ENCODE results near the gene MRPL14.

MRPL14 gene

DNA sequence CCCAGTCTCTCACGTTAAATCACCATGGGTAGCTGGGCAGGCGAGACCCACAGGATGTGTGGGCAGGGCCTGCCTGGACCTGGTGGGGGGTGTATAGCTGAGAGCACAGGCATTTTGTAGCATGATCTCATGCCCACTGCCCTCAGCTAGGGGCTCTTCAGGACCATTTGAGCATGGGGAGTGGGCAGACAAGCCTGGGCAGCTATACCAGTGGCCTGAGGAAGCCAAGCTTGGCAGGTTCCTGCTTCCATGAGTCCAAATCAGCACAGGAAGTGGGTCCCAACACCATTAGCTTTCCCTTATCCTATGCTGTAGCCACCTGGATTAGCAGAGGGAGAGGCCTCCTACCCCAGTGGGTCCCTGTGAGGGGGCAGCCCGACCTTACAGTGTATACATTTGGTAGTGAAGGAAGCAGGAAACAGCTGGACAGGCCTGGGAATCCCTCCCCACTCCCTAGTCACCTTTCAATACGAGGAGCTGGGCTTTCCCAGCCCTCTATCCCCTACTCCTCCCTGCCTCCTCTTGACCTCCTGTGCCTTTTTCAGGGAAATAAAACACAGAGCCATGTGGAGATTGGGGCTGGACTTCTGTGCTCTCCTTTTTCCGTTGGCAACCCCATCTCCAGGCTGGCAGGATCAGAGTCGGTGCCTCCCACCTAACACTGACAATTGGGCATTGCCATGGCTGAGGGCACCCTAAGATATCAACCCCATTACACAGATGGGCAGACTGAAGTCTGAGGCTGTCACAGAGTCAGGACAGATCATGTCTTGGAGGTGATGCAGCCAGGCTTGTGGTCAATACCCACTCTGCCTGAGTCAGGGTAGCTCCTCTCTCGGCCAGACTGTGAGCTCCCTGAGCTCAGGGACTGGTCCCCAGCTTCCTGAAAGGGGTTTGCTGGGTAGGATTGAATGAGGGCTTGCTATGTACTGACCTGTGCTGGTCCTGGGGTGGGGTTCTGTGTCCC, 59.8 kb downstream of the MRPL14 start:
- no peak for DNase-seq

DNA sequence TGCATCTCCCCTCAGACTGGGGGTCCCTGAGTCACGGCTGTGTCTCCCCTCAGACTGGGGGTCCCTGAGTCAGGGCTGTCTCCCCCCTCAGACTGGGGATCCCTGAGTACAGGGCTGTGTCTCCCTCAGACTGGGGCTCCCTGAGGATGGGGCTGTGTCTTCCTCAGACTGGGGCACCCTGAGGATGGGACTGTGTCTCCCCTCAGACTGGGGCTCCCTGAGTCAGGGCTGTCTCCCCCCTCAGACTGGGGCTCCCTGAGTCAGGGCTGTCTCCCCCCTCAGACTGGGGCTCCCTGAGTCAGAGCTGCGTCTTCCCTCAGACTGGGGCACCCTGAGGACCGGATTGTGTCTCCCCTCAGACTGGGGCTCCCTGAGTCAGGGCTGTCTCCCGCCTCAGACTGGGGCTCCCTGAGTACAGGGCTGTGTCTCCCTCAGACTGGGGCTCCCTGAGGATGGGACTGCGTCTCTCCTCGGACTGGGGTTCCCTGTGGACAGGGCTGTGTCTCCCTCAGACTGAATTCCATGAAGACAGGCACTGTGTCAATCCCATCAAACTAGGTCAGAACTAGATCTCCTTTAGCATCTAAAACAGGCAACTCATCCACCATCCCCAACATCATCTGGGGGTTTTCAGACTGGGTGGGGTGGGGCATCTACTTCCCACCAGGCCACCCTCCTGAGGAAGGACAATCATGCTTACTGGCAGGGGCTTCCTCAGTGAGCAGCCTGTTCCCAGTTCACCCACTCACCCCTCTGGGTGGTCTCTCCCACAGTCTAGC, 60.7 kb downstream of the MRPL14 start:
- no peak for DNase-seq

DNA sequence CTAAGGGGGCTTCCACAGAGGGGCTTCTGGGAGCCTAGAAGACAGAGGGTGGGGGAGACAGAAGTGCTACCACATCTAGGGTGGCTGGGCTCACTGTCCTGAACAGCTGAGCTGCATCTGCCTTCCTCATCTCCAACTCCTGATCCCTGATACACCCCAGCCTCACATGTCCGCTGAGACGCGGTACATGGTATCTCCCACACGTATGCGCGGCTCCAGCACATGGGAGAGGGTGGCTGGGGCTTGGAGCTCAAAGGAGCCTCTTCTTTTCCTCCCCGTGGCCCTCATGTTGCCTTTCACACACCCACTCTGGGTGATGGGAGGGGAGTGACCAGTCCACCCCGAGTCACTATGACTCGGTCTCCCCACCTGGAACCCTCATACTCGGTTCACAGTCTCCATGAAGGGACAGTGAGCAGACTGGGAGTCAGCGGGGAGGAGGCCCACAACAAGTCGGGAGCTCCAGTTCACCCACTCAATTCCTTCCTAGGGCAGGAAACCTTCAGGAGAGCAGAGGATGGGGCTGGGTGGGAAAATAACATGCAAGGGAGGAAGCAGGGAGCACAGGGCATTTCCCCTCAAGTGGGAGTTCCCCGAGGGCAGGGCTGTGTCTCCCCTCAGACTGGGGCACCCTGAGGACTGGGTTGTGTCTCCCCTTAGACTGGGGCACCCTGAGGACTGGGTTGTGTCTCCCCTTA, 61.7 kb downstream of the MRPL14 start:
- DNase-seq: no peak

DNA sequence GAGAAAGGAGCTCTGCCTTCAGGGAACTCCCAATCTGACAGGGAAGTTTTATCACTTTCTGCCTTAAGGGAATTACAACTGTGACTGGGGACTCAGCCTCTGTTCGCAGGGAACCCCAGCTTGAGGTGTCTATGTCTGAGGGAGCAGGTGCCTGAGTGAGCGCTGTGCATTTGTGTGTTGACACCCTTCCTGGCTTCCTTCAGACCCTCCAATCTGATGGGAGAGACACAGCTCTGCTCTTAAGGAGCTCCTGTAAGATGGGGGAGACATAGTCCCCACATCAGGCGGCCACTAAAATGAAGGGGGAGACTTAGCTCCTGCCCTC, 62.3 kb downstream of the MRPL14 start:
- DNase-seq: no peak

DNA sequence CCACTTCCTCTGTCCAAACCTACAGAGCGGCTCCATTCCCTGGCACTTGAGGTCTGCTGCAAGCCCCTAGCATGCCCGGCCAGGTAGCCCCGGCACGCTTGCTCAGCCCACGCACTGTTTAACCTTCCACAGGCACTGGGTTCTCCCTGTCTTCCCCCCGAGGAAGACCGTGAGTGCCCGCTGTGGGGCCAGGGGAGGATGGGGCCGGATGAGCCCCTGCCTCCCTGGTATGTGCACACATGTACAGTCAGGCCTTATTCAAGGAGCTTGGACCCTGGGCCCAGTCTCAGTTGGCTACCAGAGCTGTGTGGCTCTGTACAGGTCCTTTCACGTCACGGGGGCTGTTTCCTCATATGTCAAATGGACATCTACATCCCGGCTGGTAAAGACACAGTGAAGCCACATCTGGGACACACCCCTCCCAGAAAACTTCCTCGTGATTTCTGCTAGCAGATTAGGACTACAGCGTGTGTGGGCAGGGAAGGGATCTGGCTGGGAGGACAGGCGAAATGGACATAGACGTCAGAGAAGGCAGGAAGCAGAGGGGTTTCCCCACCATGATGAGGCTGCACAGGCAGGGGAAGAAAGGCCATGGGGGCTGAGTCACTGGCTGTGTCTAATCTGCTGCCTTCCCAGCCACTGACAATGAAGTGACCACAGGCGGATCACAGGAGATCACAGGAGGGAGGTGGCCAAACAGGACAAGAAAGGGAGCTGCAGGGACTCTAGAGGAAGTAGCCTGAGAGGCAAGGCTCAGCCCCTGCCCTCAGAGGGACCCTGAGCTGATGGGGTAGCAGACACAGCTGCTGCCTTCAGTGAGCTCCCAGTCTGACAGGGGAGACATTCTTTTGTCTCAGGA, 62.9 kb downstream of the MRPL14 start:
- no peak for DNase-seq

DNA sequence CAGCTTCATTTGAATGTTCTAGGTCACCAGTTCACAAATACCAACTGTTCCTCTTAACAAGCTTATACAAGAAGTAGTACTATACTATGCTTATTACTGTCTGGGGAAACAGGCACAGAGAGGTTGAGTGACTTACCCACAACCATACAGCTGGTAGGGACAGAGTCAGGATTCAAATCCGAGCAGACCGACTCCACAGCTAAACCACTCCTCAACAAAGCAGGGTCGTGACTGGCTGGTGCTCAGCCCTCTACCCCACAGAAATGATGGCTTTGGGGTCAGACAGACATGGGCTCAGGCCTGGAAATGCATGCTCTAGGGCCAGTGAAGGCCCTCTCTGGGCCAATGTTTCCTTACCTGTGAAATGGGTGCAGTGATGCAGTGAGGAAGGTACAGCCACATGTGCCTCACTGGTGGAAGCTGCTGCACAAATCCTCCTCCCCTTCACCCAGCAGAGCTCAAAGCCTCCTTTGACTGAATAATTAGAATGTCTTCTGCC, 63.6 kb downstream of the MRPL14 start:
- no peak for DNase-seq

Data from nucleus accumbens (tissue), 56 donors.